T47D (cell line): ENCODE results near the gene WDR11.

Source experiments
- DNase-seq, 2 experiments: peaks; one replicate each; pipeline versions ENCODE4 v3.0.0 to v3.0.0-alpha.2; 2011 to 2012; ENCODE audit warnings: low read depth in 1 of 2, low spot score in 1 of 2
- JUND ChIP-seq: IDR thresholded peaks from 2 replicates; pipeline ENCODE4 v1.6.1; 2012; ENCODE audit warnings: low read depth
- in situ Hi-C: cut with HindIII; loops from 2 replicates; pipeline ENCODE4 v1.10.0; 2016; ENCODE audit warnings: low sequenced_read_pairs, low pct_unique_long_range_greater_than_20kb

WDR11 gene

GRCh38 chr10:120825878-120826769, 25.0 kb upstream of the WDR11 start:
- in situ Hi-C loops, result no loop called here
- DNase-seq, result no peak
- TF ChIP-seq JUND, result no peak

GRCh38 chr10:120827251-120827875, 23.8 kb upstream of the WDR11 start:
- in situ Hi-C loops, result no loop called here
- DNase-seq, result no peak
- TF ChIP-seq JUND, result no peak

- no peak for DNase-seq
- in situ Hi-C loops, result no loop called here
- TF ChIP-seq JUND, result no peak
Measured at GRCh38 chr10:120828763-120829319, 22.3 kb upstream of the WDR11 start.

- TF ChIP-seq JUND, result no peak
- in situ Hi-C loops, result no loop called here
- no peak for DNase-seq
Measured at GRCh38 chr10:120832106-120832505, 19.1 kb upstream of the WDR11 start.

- no peak for DNase-seq
- in situ Hi-C loops, result no loop called here
Measured at GRCh38 chr10:120833222-120833928, 17.8 kb upstream of the WDR11 start.

GRCh38 chr10:120835603-120836002, 15.6 kb upstream of the WDR11 start:
- no peak for TF ChIP-seq JUND

More at GRCh38 chr10:120833222-120833928, 17.8 kb upstream of the WDR11 start:
- no peak for TF ChIP-seq JUND

GRCh38 chr10:120838941-120839340, 12.2 kb upstream of the WDR11 start:
- DNase-seq, result no peak
- no peak for TF ChIP-seq JUND
- in situ Hi-C loops, result no loop called here

More at GRCh38 chr10:120835603-120836002, 15.6 kb upstream of the WDR11 start:
- in situ Hi-C loops, result no loop called here
- DNase-seq, result no peak

- no peak for TF ChIP-seq JUND
- peak in 1 of 2 experiments; percentile 9 for DNase-seq
- in situ Hi-C loops, result no loop called here
Measured at GRCh38 chr10:120841522-120842189, 9.5 kb upstream of the WDR11 start.

GRCh38 chr10:120854388-120854787, 3.2 kb downstream of the WDR11 start:
- DNase-seq, result no peak
- TF ChIP-seq JUND, result no peak
- in situ Hi-C loops, result no loop called here

- in situ Hi-C loops, result no loop called here
- no peak for DNase-seq
- no peak for TF ChIP-seq JUND
Measured at GRCh38 chr10:120861178-120861855, 10.2 kb downstream of the WDR11 start.

- TF ChIP-seq JUND, result no peak
- in situ Hi-C loops, result no loop called here
- DNase-seq, result no peak
Measured at GRCh38 chr10:120873741-120874140, 22.6 kb downstream of the WDR11 start.

GRCh38 chr10:120883071-120883470, 31.9 kb downstream of the WDR11 start:
- in situ Hi-C loops, result no loop called here
- no peak for TF ChIP-seq JUND
- DNase-seq, result no peak
